Measurements from ENCODE around the gene CDC42BPB. TPM values are rescaled to one million over a fixed set of nuclear protein-coding genes. Genes with fewer than 3 reads are reported as not detected.

The CDC42BPB gene
- total RNA-seq, 1 donor from 2014 or later = 68.4 TPM

DNA sequence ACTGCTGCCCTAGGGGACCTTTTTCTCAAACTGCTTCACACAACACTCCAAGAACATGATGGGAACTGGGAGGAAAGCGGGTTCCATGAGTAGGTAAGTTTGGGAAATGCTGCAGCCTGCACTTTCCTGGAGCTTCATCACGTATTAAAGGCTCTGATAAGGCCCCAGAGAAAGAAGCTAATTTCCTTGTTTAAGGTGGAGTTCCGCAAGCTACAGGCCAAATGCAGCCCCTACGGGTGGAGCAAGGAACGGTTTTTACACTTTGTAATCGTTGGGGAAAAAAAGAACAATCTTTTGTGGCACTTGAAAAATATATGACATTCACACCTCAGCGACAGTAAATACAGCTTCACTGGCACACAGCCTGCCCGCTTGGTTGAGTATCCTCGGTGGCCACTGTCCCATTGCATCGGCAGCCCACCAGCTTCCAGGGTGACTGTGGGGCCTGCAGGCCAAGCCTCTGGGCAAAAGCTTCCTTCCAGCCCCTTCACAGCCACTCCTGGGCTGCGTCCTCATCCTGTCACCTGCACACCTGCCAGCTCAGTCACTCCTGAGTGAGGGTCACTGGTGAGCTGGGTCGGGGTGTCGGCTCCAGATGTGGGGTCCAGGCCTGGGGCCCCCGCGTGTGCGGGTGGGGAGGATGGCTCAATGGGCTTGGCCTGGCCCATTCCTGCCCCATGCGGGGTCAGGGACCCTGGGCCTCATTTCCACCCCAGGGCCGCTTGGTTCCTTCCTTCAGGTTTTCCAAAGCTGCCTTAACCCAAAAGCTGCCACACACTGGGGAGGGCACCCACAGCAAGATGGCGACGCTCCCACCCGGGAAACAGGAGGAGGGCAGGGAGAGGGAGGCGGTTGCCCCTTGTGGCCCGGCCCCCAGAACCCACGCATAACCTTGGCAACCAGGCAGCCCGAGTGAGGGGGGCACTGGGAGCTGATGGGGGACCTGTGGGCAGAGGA, 132.4 kb downstream of the CDC42BPB start:
- TF ChIP-seq, protein P1, sequence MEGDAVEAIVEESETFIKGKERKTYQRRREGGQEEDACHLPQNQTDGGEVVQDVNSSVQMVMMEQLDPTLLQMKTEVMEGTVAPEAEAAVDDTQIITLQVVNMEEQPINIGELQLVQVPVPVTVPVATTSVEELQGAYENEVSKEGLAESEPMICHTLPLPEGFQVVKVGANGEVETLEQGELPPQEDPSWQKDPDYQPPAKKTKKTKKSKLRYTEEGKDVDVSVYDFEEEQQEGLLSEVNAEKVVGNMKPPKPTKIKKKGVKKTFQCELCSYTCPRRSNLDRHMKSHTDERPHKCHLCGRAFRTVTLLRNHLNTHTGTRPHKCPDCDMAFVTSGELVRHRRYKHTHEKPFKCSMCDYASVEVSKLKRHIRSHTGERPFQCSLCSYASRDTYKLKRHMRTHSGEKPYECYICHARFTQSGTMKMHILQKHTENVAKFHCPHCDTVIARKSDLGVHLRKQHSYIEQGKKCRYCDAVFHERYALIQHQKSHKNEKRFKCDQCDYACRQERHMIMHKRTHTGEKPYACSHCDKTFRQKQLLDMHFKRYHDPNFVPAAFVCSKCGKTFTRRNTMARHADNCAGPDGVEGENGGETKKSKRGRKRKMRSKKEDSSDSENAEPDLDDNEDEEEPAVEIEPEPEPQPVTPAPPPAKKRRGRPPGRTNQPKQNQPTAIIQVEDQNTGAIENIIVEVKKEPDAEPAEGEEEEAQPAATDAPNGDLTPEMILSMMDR (conservative IDR thresholded peaks at IDR 0.05; ENCODE audit: low read depth, low read length) = no peak
- no peak overlapping the region for H3K4me3 ChIP-seq (ENCODE audit: low read depth, low read length)
- DNase-seq (ENCODE audit: low read depth) = no peak

DNA sequence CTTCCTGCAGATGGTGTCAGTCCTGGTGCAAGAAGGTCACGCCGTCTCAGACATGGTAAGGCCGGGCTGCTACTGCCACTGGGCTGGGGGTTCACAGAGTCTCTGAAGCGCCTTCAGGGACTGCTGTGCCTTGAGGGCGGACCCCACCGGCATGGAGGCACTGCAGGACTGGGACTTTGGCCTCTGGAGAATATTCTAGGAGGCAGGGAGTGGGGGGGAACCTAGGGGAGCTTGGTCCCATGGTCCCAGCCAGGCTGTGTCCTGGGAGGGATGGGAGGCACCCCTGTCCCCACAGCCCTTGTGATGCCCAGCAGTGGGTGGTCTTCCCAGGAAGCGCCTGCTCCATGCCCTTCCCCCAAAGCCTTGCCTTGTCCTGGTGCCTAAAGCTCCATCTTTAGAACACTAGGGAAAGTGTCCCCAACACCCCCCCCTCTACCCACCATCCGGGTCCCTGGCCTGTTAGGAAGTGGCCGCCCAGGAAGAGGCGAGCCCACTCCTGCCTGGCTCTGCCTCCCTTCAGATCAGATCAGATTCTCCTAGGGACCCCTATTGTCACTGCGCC, 133.3 kb downstream of the CDC42BPB start:
- TF ChIP-seq, protein P1 (conservative IDR thresholded peaks at IDR 0.05; ENCODE audit: low read depth, low read length) = no peak

DNA sequence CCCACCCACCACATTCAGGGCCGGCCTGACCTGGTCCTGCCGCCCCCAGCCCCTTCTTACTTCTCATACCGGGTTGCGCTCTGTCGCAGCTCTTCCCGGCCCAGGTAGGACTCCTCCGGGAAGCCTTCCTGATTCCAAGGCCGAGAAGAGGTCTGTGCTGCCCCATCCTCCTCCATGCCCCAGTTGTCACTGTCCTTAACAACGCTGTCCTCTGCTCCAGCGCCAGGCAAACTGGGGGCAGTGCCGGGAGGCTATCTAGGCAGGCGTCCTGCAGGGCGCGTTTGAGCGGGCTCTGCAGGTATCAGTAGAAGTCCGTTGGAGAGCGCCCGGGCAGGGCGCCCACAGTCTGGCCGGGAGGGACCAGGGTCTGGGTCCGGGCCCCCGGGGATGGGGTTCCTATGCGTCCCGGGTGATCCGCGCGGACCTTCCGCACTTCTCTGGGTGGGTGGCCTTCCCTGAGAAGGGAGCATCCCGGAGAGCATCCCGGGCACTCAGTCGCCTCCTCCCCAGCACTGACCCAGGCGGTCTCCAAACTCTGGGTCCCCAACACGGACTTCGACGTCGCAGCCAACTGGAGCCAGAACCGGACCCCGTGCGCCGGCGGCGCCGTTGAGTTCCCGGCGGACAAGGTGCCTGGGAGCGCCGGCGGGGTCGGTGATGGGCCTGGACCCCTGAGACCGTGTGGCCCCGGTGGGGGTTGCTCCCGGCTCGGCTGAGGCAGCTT, 134.0 kb downstream of the CDC42BPB start:
- peak overlapping the region; percentile 51 for H3K4me3 ChIP-seq (ENCODE audit: low read depth, low read length)
- TF ChIP-seq, protein P1 (conservative IDR thresholded peaks at IDR 0.05; ENCODE audit: low read depth, low read length) = no peak
- no peak for DNase-seq (ENCODE audit: low read depth)

More for the DNA sequence above, 133.3 kb downstream of the CDC42BPB start:
- DNase-seq (ENCODE audit: low read depth) = no peak
- no peak overlapping the region for H3K4me3 ChIP-seq (ENCODE audit: low read depth, low read length)

DNA sequence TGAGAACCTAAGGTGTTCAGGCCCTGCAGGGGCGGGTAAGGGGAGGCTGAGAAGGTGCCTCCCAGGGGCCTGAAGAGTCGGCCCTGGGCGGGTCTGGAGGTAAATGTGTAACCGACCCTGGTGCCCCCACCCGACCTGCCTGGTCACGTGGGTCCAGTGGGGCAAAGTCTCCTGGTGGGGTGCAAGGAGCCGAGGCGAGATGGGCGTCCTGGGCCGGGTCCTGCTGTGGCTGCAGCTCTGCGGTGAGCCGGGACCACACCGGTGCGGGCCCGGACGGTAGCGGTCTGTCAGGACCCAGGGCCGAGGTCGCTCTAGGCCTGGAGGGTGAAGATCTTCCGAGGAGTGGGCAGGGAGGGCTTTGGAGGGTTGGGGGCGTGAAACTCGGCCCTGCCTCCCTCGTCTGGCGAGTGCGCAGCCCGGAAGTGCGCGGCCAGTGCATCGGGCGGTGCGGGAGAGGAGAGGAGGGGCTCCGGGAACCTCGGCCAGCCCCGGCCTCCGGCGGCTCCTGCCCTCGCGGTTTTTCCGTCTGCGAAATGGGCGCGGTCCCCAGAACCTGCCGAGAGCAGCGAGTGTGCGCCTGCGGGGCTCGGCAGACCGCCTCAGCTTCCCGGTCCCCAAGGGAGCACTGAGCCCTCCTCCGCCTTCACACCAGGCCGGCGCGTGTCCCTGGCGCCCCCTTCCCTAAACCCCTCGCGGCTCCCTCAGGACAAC, 134.7 kb downstream of the CDC42BPB start, which contains the start of gene AMN:
AMN (plus strand) TSS at position 174 of the 711 bp plus-strand sequence; CDS start at position 200, 26 bp downstream.
- TF ChIP-seq, protein P1 (conservative IDR thresholded peaks at IDR 0.05; ENCODE audit: low read depth, low read length) = no peak
- peak within 1 kb of the TSS; percentile 51 for H3K4me3 ChIP-seq (ENCODE audit: low read depth, low read length)
- DNase-seq (ENCODE audit: low read depth) = no peak

DNA sequence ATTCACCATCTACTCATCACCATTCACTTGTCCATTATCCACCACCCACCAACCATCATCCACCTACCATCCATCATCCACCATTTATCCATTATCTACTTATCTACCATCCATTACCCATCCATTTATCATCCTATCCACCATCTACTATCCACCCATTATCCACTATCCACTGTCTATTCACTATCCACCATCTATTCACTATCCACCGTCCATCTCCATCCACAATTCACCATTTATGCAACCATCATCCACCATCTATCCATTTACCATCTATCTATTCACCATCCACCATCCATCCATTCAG, 136.4 kb downstream of the CDC42BPB start:
- TF ChIP-seq, protein P1 (conservative IDR thresholded peaks at IDR 0.05; ENCODE audit: low read depth, low read length) = no peak
- H3K4me3 ChIP-seq (ENCODE audit: low read depth, low read length) = no peak overlapping the region
- DNase-seq (ENCODE audit: low read depth) = no peak

DNA sequence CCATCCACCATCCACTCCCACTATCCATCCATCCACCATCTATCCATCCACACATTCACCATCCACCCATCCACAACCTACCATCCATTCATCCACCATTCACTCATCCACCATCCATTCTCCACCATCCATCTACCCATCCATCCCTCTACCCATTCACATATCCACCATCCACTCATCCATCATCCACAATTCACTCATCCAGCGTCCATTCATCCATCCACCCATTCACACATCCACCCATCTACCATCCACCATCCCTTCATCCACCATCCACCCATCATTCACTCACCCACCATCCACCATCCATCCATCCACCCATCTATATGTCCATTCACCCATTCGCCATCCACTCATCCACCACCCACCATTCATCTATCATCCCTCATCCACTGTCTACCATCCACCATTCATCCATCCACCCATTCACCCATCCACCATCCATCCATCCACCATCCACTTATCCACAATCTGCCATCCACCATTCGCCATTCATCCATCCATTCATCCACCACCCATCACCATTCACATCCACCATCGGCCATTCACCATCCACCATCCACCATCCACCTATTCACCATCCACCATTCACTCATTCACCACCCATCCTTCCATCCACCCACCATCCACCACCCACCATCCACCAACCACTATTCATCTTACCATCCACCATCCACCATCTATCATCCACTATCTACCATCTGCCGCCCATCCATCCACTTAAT, 136.9 kb downstream of the CDC42BPB start:
- DNase-seq (ENCODE audit: low read depth) = no peak
- no peak overlapping the region for H3K4me3 ChIP-seq (ENCODE audit: low read depth, low read length)
- TF ChIP-seq, protein P1 (conservative IDR thresholded peaks at IDR 0.05; ENCODE audit: low read depth, low read length) = no peak

All from epithelial cell of proximal tubule (primary cell).